AG04449 (cell line): ENCODE results near the gene SUPT20H.

Source experiments
- CTCF ChIA-PET: fragments of 350-600 bp; formaldehyde crosslinking; extraction: SDS; loops from one replicate; lab custom pipeline; 2021; ENCODE audit warnings: antibody characterized with exemption; lab: Yijun Ruan, JAX
- POLR2A ChIA-PET: fragments of 400-600, 350-600 bp; formaldehyde crosslinking; extraction: SDS; loops from one replicate; lab custom pipeline; 2020; ENCODE audit warnings: antibody characterized with exemption, inconsistent platforms; lab: Yijun Ruan, JAX
- DNase-seq: peaks from one replicate; pipeline ENCODE4 v3.0.0-alpha.2; 2010; ENCODE audit warnings: low read depth, low spot score
- H3K4me3 ChIP-seq: 2 replicates; pipeline ENCODE4 v1.5.1; 2011; ENCODE audit warnings: low read depth, mild to moderate bottlenecking, control low read depth, low read length
- TF ChIP-seq, protein P1 (sequence below): IDR thresholded peaks from one replicate; pipeline ENCODE4 v1.5.1; 2011; ENCODE audit warnings: mild to moderate bottlenecking, moderate library complexity, low read length, control low read depth, inconsistent platforms; ENCODE audit not compliant: insufficient read depth; ENCODE audit errors: missing control alignments

SUPT20H gene

DNA sequence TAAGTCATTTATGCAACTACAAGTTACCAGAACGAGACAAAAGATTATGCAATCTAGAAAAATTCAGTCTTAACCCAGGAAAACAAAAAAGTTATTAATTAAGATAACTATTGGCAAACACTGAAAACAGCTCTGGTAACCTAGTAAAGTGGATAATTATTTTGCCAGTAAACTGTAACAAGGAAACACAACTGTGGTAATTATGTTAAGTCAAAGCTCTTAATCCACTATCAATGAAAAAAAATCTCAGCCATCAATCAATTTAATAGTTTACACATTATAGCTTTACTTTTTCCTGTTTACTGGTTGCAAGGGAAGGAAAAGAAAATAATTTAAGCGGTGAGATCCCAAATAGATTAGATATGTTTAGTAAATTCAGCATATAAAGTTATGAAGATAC lies 47.7 kb downstream of the SUPT20H start:
- POLR2A ChIA-PET = no interaction called here
- CTCF ChIA-PET = interaction anchor here (1.5 to 3.4 kb wide), 2 partner anchors 11 to 58 kb away, joined by 5 to 21 read pairs; partner anchors contain the start of gene EXOSC8
- no peak overlapping the region for H3K4me3 ChIP-seq
- DNase-seq = no peak
- TF ChIP-seq, protein P1, sequence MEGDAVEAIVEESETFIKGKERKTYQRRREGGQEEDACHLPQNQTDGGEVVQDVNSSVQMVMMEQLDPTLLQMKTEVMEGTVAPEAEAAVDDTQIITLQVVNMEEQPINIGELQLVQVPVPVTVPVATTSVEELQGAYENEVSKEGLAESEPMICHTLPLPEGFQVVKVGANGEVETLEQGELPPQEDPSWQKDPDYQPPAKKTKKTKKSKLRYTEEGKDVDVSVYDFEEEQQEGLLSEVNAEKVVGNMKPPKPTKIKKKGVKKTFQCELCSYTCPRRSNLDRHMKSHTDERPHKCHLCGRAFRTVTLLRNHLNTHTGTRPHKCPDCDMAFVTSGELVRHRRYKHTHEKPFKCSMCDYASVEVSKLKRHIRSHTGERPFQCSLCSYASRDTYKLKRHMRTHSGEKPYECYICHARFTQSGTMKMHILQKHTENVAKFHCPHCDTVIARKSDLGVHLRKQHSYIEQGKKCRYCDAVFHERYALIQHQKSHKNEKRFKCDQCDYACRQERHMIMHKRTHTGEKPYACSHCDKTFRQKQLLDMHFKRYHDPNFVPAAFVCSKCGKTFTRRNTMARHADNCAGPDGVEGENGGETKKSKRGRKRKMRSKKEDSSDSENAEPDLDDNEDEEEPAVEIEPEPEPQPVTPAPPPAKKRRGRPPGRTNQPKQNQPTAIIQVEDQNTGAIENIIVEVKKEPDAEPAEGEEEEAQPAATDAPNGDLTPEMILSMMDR = no peak

DNA sequence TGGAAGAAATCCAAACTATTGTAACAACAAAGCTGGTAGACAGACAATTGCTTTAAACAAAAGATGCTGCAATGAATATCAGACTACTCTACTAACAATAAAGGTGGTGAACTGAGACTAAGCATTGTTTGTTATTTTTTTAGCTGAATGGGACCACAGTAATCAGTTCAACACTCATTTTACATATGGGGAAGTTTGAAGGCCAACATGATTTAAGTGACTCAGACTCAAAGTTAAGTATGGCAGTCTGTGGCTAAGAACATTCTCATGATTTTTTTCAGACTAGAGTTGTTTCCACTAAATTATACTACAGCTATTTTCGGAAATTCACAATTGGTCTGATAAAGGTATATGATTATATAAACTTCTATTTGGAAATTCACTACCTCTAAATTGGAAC lies 48.5 kb downstream of the SUPT20H start:
- ChIA-PET CTCF (interaction anchor here (3.4 kb wide), 1 partner anchor 10 kb away, joined by 21 read pairs; the partner anchor contains the start of gene EXOSC8), POLR2A (interaction anchor here (1.0 kb wide), 1 partner anchor 11 kb away, joined by 5 read pairs; no protein-coding TSS in a partner anchor)
- TF ChIP-seq, protein P1 = no peak
- H3K4me3 ChIP-seq = no peak overlapping the region
- no peak for DNase-seq

DNA sequence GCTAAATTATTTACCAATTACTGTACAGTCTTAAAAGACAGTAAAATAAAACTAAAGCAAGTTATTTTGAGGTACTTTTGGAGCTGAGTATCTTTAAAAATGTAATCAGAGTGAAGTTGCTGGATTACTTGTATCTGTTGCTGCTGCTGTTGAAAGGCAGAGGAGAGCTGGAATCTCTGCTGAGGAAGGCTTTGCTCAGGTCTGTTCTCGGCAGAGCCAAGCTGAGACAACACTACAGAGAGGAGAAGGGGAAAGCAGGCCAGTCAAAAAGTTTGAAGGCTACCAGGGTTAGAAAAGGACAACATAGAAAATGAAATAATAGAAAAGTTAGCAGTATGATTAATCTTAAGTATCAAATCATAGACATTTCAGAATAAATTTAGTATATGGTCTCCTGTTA lies 49.1 kb downstream of the SUPT20H start:
- POLR2A ChIA-PET = interaction anchor here (1.0 kb wide), 1 partner anchor 11 kb away, joined by 5 read pairs; no protein-coding TSS in a partner anchor
- no peak for DNase-seq
- H3K4me3 ChIP-seq = no peak overlapping the region
- TF ChIP-seq, protein P1 = no peak
- CTCF ChIA-PET = interaction anchor here (3.4 kb wide), 1 partner anchor 9 kb away, joined by 21 read pairs; the partner anchor contains the start of gene EXOSC8

- TF ChIP-seq, protein P1 = no peak
- ChIA-PET CTCF (no interaction called here), POLR2A (no interaction called here)
- no peak for DNase-seq
- no peak overlapping the region for H3K4me3 ChIP-seq
These were observed 49.8 kb downstream of the SUPT20H start for GRCh38 chr13:37009692-37010091.

- CTCF ChIA-PET = interaction anchor here (1.3 to 5.0 kb wide), 3 partner anchors 10 to 655 kb away, joined by 3 to 34 read pairs (median 21); no protein-coding TSS in a partner anchor
- DNase-seq = no peak
- H3K4me3 ChIP-seq = no peak overlapping the region; the same call in 1 of the 2 replicates
- TF ChIP-seq, protein P1 = no peak
- POLR2A ChIA-PET = no interaction called here
These were observed 57.6 kb downstream of the SUPT20H start for GRCh38 chr13:37001921-37002250.

GRCh38 chr13:36999054-36999714 lies 60.3 kb downstream of the SUPT20H start, which contains the start of gene ALG5:
Gene ALG5 (minus strand): TSS chr13:36999340. CDS start chr13:36999300, 40 bp downstream.
- DNase-seq = no peak
- TF ChIP-seq, protein P1 = peak; percentile 90
- ChIA-PET CTCF (interaction anchor here (0.7 to 5.0 kb wide), 15 partner anchors 9 to 580 kb away, joined by 3 to 34 read pairs (median 5); no protein-coding TSS in a partner anchor), POLR2A (interaction anchor here (0.7 to 1.5 kb wide), 4 partner anchors 9 to 812 kb away, joined by 3 to 5 read pairs (median 4); no protein-coding TSS in a partner anchor)
- peak within 1 kb of the TSS; percentile 93 for H3K4me3 ChIP-seq
